GM21447 (cell line): ENCODE results near the gene OR10H1.
"Not testable (repeated sequence)": the region's sequence is repeated elsewhere in the genome, so short reads cannot be mapped to it uniquely, and the experiment has no call there.

Source experiments
- ATAC-seq: cut with Tn5 transposase; IDR thresholded peaks from one replicate; pipeline ENCODE4 v1.9.1; 2021; ENCODE audit not compliant: unreplicated experiment

OR10H1 gene

GRCh38 chr19:15776264-15776663, 39.2 kb downstream of the OR10H1 start:
- ATAC-seq: no peak

GRCh38 chr19:15775249-15775648, 40.2 kb downstream of the OR10H1 start:
- no peak for ATAC-seq

DNA sequence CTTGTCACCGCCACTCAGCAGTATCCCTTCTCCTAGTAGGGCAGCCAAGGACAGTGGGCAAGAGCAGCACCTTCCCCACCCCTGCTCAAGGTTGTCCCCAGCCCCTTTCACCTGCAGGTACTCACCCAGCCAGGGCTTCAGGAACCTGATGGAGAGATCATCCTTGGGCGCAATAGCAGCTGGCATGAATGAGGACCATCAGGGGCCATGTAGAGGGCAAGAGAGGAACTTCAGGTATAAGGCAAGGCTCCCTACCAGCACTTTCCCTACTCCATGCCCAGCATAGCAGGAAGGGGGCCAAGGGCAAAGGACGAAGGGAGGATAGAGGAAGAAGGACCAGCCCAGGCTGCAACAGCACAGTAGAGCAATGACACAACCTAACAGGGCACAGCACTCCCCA, 41.3 kb downstream of the OR10H1 start:
- ATAC-seq: not testable (repeated sequence)

GRCh38 chr19:15769586-15769985, 45.9 kb downstream of the OR10H1 start:
- ATAC-seq: no peak

GRCh38 chr19:15759962-15760565, 55.4 kb downstream of the OR10H1 start:
- ATAC-seq: no peak

- no peak for ATAC-seq
These were observed 57.1 kb downstream of the OR10H1 start for GRCh38 chr19:15758379-15758778.
